Measurements from ENCODE around the gene KATNIP. TPM values are rescaled to one million over a fixed set of nuclear protein-coding genes. Genes with fewer than 3 reads are reported as not detected.

KATNIP gene
- polyA plus RNA-seq (2012; rRNA removed), result 25.5 and 28.6 TPM in 2 replicates
- polyA plus RNA-seq (2012; cell fraction: cytosol; rRNA removed), result 8.9 and 9.8 TPM in 2 replicates
- polyA plus RNA-seq (2012; cell fraction: nucleus; rRNA removed), result 87.5 and 111 TPM in 2 replicates

- POLR2A ChIA-PET, result interaction anchor here (0.6 to 1.5 kb wide), 8 partner anchors 11 to 1264 kb away, joined by 3 to 6 read pairs (median 3); no protein-coding TSS in a partner anchor
- peak within 1 kb of the TSS; percentile 71; the same call in 1 of the 2 replicates for H2AFZ ChIP-seq (ENCODE audit: low read depth)
- CTCF ChIA-PET, result interaction anchor here (0.7 to 1.7 kb wide), 4 partner anchors 24 to 520 kb away, joined by 3 to 4 read pairs (median 3); no protein-coding TSS in a partner anchor
- no peak for TF ChIP-seq RXRA (IDR thresholded peaks at IDR 0.05; ENCODE audit: borderline replicate concordance, low read depth)
- no peak for TF ChIP-seq EP300 (IDR thresholded peaks at IDR 0.05; ENCODE audit: borderline replicate concordance in 1 of 2, low read depth in 1 of 2, low read length in 1 of 2)
- peak; percentile 60 for TF ChIP-seq MAX (IDR thresholded peaks at IDR 0.05; ENCODE audit: low read depth)
- no peak for TF ChIP-seq RAD21 (IDR thresholded peaks at IDR 0.05; ENCODE audit: low read length)
- TF ChIP-seq CHD2 (IDR thresholded peaks at IDR 0.05; ENCODE audit: low read length, partially characterized antibody), result peak; percentile 53
- peak; percentile 79 for TF ChIP-seq YY1 (IDR thresholded peaks at IDR 0.05; ENCODE audit: low read depth)
- TF ChIP-seq CTCF (IDR thresholded peaks at IDR 0.05), result no peak
- TF ChIP-seq TAF1 (IDR thresholded peaks at IDR 0.05; ENCODE audit: borderline replicate concordance, low read depth, low read length), result peak; percentile 75
- no peak for TF ChIP-seq MEF2A (IDR thresholded peaks at IDR 0.05; ENCODE audit: borderline replicate concordance, low read depth)
- no peak for TF ChIP-seq USF2 (IDR thresholded peaks at IDR 0.05; ENCODE audit: borderline replicate concordance, low read depth, low read length)
- peak; percentile 89 for TF ChIP-seq POLR2AphosphoS5 (IDR thresholded peaks at IDR 0.05; ENCODE audit: low read depth, low read length)
- TF ChIP-seq ELF1 (IDR thresholded peaks at IDR 0.05), result peak; percentile 87
- peak; percentile 41; the same call in 1 of the 2 replicates for TF ChIP-seq IRF3 (IDR thresholded peaks at IDR 0.05; ENCODE audit: low read depth, low read length)
- TF ChIP-seq ZBTB33 (IDR thresholded peaks at IDR 0.05; ENCODE audit: borderline replicate concordance, low read depth), result no peak
- TF ChIP-seq EZH2phosphoT487 (IDR thresholded peaks at IDR 0.05; ENCODE audit: borderline replicate concordance, low read depth), result no peak
- no peak for TF ChIP-seq JUND (IDR thresholded peaks at IDR 0.05)
- TF ChIP-seq GABPA (IDR thresholded peaks at IDR 0.05; ENCODE audit: low read depth), result peak; percentile 89
- TF ChIP-seq SIN3A (IDR thresholded peaks at IDR 0.05; ENCODE audit: borderline replicate concordance, low read depth, low read length), result peak; percentile 52; the same call in 1 of the 2 replicates
- TF ChIP-seq REST (IDR thresholded peaks at IDR 0.05; ENCODE audit: low read depth, low read length), result no peak
- peak; percentile 97 for TF ChIP-seq NRF1 (IDR thresholded peaks at IDR 0.05; ENCODE audit: low read depth, low read length)
- peak; percentile 83 for TF ChIP-seq MXI1 (IDR thresholded peaks at IDR 0.05; ENCODE audit: low read depth, low read length)
Measured at GRCh38 chr16:27549746-27550581, at the start of gene KATNIP, which contains the start of gene GTF3C1. TSS of gene KATNIP (plus strand) at chr16:27550144. CDS start at chr16:27550171, 27 bp downstream. TSS of gene GTF3C1 (minus strand) at chr16:27549913. CDS start at chr16:27549890, 23 bp downstream.

More at GRCh38 chr16:27549746-27550581, at the start of gene KATNIP, which contains the start of gene GTF3C1:
- Histone ChIP-seq H3K27ac (ENCODE audit: low read depth in 2 of 2, low read length in 1 of 2) (peak within 1 kb of the TSS; percentile 66 to 80), H3K79me2 (ENCODE audit: insufficient read depth) (peaks cover 84% of the 10 kb centered on the region), H4K20me1 (ENCODE audit: insufficient read depth) (peaks cover 39% of the 10 kb centered on the region), H3K9ac (peak within 1 kb of the TSS; percentile 87), H3K4me1 (ENCODE audit: control insufficient read depth in 1 of 2, insufficient read depth in 2 of 2, low read depth in 1 of 2, low read length in 1 of 2) (peaks cover 15 to 17% of the 10 kb centered on the region in 2 experiments; a peak in 2 of 4 replicates), H3K4me2 (peak within 1 kb of the TSS; percentile 91), H3F3A (replicated peaks; ENCODE audit: insufficient read depth) (no peaks in the 10 kb centered on the region), H3K4me3 (ENCODE audit: low read depth in 2 of 2, low read length in 1 of 2) (peak within 1 kb of the TSS; percentile 75 to 99), H3K9me3 (no peaks in the 10 kb centered on the region), H3K36me3 (replicated peaks in 1 of 2; ENCODE audit: control insufficient read depth in 1 of 2, insufficient read depth in 2 of 2, low read length in 1 of 2) (peaks cover 0 to 7% of the 10 kb centered on the region in 2 experiments), H3K27me3 (ENCODE audit: insufficient read depth) (no peaks in the 10 kb centered on the region), H3K9me2 (no peaks in the 10 kb centered on the region)
- WGBS (ENCODE audit: low lambda C conversion rate), result under 1% methylated on average over 26 of the region's 59 CpGs
- peak; percentile 100 for DNase-seq

All from SK-N-SH (cell line).